HUDEP-2 (cell line): ENCODE data around the gene CCDC85C.

Experiments
- DNase-seq, 76 experiments: peaks; one replicate each; lab custom pipeline; 2025; ENCODE audit not compliant: unreplicated experiment in 76 of 76; lab: John Stamatoyannopoulos, UW

CCDC85C gene

GRCh38 chr14:99544991-99545390 lies 59.0 kb downstream of the CCDC85C start:
- DNase-seq: no peak

- DNase-seq: no peak
Measured at GRCh38 chr14:99543985-99544384, 60.0 kb downstream of the CCDC85C start.

- no peak for DNase-seq
Measured at GRCh38 chr14:99543370-99543769, 60.6 kb downstream of the CCDC85C start.

- no peak for DNase-seq
Measured at GRCh38 chr14:99542566-99542965, 61.4 kb downstream of the CCDC85C start.

- DNase-seq: no peak
Measured at GRCh38 chr14:99541677-99542470, 62.1 kb downstream of the CCDC85C start.

GRCh38 chr14:99541211-99541610 lies 62.8 kb downstream of the CCDC85C start:
- no peak for DNase-seq

GRCh38 chr14:99540196-99541032 lies 63.6 kb downstream of the CCDC85C start:
- DNase-seq: no peak

- DNase-seq: no peak
Measured at GRCh38 chr14:99539491-99539890, 64.5 kb downstream of the CCDC85C start.

GRCh38 chr14:99538733-99539132 lies 65.3 kb downstream of the CCDC85C start:
- no peak for DNase-seq

- DNase-seq: no peak
Measured at GRCh38 chr14:99538275-99538674, 65.7 kb downstream of the CCDC85C start.

GRCh38 chr14:99537399-99537798 lies 66.6 kb downstream of the CCDC85C start:
- no peak for DNase-seq

- no peak for DNase-seq
Measured at GRCh38 chr14:99535908-99536778, 67.9 kb downstream of the CCDC85C start.

- no peak for DNase-seq
Measured at GRCh38 chr14:99535448-99535847, 68.6 kb downstream of the CCDC85C start.

- DNase-seq: no peak
Measured at GRCh38 chr14:99534863-99535262, 69.1 kb downstream of the CCDC85C start.

GRCh38 chr14:99534333-99534732 lies 69.7 kb downstream of the CCDC85C start:
- DNase-seq: no peak

GRCh38 chr14:99532310-99532709 lies 71.7 kb downstream of the CCDC85C start:
- DNase-seq: no peak

GRCh38 chr14:99531251-99532096 lies 72.5 kb downstream of the CCDC85C start:
- no peak for DNase-seq

GRCh38 chr14:99530407-99531155 lies 73.4 kb downstream of the CCDC85C start:
- DNase-seq: no peak

GRCh38 chr14:99529899-99530298 lies 74.1 kb downstream of the CCDC85C start:
- DNase-seq: no peak
